ENCODE data around the gene TBC1D19.

Gene TBC1D19

DNA sequence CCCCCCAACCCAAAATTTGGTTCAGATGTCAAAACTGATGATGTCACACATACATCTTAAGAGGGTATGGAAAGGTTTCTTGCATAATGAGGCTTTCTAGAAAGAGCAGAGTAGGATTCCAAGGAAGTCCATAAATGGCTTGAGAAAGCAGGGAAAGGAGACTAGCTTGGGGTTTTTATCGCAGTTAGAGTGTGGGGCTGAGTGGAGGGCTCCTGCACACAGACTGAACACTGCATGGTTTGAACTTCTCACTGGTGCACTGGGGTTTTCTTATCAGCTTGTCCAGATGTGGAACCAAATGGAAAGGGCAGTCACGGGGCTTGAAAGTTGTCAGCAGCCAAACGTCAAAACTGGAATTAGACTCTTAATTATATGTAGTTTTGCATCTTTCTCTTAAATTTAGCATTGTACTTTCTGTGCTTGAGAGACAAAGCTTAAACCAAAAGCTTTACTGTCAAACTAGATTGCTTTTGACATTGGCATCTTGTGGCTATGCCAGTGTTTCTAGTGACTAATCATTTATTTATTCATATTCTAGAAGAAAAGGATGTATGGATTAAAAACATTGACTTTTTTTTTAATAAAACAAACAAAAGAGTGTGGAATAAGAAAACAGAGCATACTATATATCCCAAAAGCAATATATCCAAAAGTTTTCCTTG is 198.4 kb downstream of the TBC1D19 start:
- DNase-seq (ENCODE audit: low read depth in 2 of 2), result no peak

DNA sequence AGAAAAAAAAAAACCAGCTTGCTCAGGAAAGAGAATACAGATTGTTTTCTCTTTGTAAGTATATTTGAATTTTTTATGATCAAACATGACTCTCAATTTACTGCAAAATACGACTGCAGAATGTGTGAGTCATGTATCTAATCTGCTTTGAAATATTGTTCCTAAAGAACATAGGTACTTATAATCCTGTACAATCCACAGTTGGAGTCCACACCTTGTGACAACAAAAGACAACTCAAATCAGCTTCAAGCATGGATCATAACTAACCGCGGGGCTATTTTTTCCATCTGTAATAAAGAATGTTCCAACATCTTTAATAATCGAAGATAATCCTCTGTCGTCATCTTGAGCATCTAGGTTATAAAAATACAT is 198.9 kb downstream of the TBC1D19 start:
- no peak for DNase-seq (ENCODE audit: low read depth in 2 of 2)

DNA sequence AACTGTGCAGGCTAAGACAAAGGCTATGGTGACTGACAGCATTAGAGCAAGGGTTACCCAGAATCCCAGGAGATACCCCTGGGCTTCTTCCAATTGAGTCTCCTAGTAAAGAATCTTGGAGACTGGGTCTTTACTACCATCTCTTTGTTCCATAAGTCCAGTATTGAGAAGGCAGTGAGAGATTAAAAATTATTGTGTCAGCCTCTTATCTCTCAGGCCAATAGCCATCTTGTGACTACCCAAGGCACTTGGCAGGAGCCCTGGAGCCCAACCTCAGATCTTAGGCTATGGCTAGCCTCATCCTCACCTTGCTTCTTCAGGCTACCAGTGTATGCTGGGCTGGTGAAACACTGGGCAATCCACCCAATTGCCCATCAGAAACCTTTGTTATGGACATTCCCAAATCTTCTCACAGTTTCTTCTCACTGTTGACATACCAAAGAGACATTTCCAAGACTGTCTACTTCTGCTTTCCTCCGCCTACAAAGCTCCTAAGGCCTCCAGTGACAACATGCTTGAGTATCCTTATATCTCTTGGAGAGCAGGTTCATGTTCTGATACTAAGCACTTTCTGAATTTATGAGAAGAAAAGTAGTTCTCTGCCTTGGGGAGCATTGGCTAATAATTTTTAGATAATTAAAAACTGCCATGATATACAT is 200.5 kb downstream of the TBC1D19 start:
- DNase-seq (ENCODE audit: low read depth in 2 of 2), result no peak

DNA sequence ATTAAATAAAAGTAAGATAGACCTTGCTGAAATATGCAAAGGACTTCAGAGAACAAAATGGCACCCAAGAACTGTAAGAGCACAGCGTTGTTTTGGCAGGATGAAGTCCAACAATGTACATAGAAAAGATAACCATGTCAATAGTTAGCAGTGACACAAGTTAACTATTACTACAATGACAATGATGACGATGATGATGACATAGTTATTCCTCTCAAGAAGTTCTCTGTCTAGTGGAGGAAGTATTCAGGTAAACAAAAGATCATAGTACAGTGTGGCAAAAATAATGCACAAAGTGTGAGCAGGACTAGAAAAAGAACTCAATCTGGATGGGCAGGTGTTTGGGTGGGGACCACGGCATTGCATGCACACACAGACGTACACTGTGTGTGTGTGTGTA is 201.4 kb downstream of the TBC1D19 start:
- DNase-seq (ENCODE audit: low read depth in 2 of 2), result no peak

DNA sequence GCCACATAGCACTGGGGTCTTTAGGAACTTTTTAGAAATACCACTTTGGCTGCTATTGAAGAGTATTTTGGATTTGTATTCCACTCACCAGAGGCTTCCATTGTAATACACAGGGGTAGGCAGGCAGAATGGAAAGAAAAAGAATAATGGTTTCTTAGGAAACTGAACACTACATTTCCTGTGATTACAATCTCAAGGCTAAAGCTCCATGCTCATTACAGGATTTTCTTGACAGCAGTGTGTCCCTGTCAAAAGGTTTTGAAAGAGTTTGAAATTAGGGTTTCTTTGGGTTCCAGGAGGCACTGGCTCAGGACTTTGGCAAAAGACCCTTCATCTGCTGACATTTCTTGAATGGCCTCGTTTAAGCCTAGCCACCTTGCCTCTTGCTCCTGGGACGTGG is 201.9 kb downstream of the TBC1D19 start:
- DNase-seq (ENCODE audit: low read depth in 2 of 2), result no peak

DNA sequence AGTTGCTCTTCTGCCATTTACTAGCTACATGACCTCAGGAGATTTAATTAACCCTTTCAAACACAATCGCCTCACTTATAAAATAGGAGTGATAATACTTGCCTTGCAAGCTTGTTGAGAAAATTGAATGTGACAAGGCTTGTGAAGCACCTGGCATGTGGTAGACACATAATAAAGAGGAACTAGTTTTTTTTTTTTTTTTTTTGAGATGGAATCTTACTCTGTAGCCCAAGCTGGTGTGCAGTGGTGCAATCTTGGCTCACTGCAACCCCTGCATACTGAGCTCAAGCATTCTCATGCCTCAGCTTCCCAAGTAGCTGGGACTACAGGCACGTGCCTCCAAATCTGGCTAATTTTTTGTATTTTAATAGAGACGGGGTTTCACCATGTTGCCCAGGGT is 203.0 kb downstream of the TBC1D19 start:
- no peak for DNase-seq (ENCODE audit: low read depth in 2 of 2)

DNA sequence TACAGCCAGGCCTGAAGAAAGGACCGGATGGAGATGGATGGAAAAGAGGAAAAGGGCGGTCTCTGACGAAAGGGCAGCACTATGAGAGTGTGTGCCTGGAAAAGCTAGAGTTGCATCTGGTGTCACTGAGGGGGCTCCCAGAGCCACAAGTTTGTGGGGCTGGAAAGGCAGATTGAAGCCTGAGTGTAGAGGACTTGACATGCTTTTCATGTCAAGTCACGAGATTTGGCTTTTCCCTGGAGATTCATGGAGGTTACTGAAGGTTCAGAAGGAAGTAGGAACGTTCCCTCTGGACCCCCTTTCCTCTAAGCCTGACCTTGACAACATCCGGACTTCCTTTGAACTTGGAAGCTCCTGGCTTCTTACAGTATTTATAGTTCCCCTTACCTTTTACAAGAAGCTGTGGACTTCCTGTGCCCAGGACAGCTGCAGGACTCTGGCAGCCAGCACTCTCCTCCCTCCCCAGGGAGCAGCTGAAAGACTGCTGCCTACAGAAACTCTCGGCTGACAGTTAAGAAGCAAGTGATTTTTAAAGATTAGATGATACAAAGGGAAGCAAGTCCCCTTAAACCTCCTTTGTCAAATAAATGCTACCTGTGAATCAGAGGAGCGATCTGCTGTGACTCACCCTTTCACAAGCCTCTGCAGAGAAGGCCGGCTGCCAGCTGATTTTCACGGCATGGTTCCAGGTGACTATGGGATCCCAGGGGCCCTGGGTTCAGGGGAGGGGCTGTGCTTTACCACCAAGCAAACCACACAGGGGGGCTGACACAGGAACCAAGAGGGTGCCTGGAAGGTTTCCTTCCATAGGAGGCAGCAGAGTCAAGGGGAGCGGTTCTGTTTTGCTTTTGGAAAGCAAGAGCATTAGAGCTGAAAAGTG is 203.8 kb downstream of the TBC1D19 start:
- DNase-seq (ENCODE audit: low read depth in 2 of 2), result peak; percentile 17 to 18

DNA sequence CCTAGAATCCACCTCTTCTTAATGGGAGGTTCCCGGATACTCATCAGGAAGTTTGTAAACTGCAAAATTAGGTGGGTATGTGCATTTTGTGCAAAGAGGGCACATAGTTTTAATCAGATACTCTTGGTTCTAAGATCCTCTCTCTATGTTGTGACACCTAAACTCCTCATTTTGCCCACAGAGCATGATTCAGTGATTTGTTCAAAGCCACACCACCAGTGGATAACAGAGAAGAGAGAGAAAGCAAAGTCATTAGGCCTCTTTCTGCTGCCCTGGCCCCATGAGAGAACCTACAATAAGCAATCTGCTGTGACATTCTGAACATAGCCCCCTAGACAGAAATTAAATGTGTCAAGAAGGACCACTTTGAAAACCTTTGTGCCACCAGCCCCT is 204.5 kb downstream of the TBC1D19 start:
- DNase-seq (ENCODE audit: low read depth in 2 of 2), result no peak

DNA sequence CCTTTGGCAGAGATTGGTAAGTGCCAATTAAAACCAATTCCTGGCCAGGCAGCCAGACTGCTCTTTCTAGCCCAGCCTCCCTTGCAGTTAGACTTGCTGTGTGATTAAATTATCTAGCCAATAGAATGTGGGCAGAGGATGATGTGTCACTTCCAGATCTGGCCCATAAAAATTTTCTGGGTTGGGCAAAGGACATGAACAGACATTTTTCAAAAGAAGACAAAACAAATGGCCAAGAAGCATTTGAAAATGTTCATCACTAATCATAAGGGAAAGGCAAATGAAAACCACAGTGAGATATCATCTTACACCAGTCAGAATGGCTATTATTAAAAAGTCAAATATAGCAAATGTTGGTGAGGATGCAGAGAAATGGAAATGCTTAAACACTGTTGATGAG is 205.3 kb downstream of the TBC1D19 start:
- DNase-seq (ENCODE audit: low read depth in 2 of 2), result no peak

DNA sequence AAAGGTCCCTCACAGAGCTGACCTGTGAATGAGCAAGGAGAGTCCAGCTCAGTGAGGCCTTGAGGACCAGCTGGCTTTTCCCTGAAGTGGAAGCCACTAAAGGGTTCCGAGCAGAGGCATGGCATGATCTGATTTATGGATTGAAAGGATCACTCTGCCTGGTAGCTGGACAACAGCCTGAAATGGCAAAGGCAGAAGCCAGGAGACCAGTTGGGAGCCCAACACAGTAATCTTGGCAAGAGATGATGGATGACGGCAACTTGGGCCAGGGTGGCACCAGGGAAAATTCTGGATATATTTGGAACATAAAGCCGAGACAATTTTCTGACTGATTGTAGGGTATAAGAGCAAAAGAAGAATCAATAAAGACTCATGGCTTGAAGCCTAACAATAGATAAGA is 207.5 kb downstream of the TBC1D19 start:
- no peak for DNase-seq (ENCODE audit: low read depth in 2 of 2)

DNA sequence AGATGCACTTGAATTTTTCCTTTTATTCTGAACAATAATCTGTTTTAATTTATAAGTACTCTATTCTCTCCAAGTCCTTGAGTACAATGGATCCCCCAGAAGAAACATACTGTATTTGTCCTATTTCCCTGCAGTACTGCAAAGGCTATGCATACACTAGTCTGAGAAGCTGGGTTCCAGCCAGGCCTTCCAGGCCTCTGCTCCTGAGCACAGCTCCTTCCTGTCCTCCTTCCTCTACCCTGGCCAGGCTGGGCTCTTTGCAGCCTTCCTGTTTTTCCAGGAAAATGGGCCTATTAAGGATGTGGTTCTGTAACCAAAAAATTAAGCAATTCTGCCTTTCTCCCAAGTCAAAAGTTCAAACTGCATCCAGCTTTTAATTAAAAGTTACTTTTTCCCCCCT is 208.8 kb downstream of the TBC1D19 start:
- no peak for DNase-seq (ENCODE audit: low read depth in 2 of 2)

DNA sequence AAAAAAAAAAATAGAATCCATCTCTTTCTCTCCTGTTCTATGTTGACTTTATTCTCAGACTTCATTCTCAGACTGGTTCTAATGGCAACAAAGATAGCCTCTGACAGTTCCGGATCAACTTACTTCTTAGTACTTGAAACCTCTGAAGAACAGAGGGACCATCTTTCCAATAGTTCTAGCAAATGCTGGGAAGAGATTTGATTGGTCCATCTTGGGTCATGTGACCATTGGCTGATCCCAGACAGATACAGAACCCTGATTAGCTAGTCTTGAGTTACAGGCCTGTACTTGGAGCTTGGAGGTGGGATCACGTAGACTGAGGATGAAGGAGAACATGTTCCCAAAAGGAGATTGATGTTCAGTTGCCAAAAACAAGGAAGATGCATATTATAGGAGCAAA is 209.9 kb downstream of the TBC1D19 start:
- DNase-seq (ENCODE audit: low read depth in 2 of 2), result no peak

DNA sequence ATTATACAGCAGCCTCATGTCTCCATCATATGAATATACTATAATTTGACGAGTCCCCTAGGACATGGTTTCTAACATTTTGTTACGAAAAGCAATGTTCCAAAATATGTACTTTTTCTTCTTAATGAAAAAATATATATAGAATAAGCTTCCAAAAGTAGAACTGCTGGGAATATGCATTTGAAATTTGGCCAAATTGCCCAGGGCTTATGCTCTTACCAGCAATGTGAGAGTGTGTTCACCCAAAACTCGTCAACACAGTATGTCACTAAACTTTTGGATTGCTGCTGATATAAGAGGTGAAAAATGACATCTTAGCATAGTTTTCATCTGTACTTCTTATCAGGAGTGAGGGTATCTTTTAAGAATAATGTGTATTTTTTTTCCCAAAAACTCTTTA is 212.2 kb downstream of the TBC1D19 start:
- DNase-seq (ENCODE audit: low read depth in 2 of 2), result no peak

DNA sequence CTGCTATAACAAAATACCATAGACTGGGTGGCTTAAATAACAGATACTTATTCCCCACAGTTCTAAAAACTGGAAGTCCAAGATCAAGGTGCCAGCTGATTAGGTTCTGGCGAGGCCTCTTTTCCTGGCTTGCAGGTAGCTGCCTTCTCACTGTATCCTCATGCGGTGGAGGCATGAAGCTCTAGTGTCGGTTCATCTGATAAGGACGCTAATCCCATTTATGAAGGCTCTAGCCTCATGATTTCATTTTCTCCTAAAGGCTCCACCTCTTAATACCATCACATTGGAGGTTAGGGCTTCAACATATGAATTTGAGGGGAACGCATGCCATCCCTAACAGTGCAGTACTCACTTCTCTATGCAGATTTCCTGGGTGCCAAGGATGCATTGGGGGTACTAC is 218.9 kb downstream of the TBC1D19 start:
- no peak for DNase-seq (ENCODE audit: low read depth in 2 of 2)

DNA sequence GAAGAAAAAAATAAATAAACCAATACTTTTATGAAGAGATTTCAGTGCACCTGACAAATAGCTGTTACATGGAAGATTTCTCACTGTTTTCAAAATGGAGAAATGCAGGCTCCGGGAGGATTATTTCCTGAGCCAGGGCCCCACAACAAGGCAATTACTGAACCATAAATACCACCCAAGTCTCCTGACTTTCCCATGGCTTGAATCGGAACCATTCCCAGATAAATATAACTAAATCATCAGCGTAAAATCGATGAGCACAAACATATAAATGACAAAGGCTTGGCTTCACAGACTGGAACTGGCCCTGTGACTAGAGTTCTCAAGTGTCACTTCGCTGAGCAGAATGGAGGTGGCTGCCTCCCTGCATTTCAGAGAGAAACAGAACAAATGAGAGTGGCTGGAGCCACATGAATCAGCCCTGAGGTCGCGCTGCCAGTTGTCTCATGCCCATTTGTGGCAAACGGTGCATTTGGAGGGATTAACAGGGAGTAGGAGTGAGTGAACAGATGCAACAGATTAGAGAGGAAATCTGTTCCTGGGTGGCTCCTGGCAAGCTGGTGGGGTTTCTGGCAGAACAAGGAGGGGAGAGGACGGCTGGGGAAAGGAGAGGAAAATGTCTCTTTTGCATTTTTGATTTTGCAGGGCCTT is 219.5 kb downstream of the TBC1D19 start:
- DNase-seq (ENCODE audit: low read depth in 2 of 2), result no peak

DNA sequence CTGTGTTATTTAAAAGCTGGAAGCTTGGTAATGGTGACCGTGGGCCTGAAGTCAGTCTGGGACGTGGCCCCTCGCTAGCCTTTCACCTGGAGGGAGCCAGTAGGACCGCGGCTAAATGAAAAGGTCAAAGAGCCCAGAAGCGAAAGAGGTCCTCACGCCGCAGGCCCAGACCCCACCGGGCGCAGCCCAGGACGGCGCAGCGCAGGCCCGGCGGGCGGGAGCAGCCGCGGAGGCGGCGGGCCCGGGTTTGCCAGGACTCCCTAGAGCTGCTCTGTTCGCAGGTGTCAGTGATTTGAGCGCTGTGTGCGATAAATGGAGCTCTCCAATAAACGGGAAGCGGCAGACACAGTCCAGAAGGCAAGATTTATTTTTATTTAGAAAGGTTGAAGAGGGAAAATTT is 220.6 kb downstream of the TBC1D19 start:
- DNase-seq (ENCODE audit: low read depth in 2 of 2), result no peak

DNA sequence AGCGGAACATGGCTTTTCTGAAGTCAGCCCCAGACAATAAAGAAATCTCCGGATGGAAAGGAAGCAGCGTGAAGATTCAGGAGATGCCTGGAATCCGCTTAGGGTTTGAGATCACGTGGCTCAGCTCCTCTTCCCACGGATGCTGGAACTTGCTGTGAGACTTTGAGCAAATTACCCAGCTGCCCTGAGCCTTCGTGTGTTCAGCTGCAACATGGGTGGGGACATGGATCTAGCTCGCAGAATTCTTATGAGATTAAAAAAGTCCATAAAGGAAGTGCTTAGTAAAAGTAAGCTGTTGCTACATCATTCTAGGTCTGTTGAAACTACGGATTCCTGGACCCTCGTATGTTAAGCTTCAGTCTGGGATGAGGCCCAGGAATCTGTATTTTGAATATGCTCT is 221.0 kb downstream of the TBC1D19 start:
- DNase-seq (ENCODE audit: low read depth in 2 of 2), result no peak
